ENCODE measurements around the gene MYH15.

The MYH15 gene

GRCh38 chr3:108403686-108404345 is 106.6 kb downstream of the MYH15 start:
- TF ChIP-seq POLR2AphosphoS5 (IDR thresholded peaks at IDR 0.05; ENCODE audit: borderline replicate concordance, low read depth, low read length) = no peak
- no peak for TF ChIP-seq FOXP2 (optimal IDR thresholded peaks at IDR 0.05; ENCODE audit: control extremely low read depth, extremely low read length, insufficient read depth)
- TF ChIP-seq EZH2 (IDR thresholded peaks at IDR 0.05) = no peak
- no peak overlapping the region for H3K4me3 ChIP-seq
- DNase-seq (ENCODE audit: low read depth, low spot score) = no peak
- no peak overlapping the region for H3K27ac ChIP-seq
- H3K9ac ChIP-seq (ENCODE audit: insufficient read length) = no peak overlapping the region
- no peaks in the 10 kb centered on the region for H3K36me3 ChIP-seq (ENCODE audit: insufficient read depth, low read length)
- no peaks in the 10 kb centered on the region for H3K9me3 ChIP-seq (ENCODE audit: low read depth, low read length)

GRCh38 chr3:108403198-108403597 is 107.2 kb downstream of the MYH15 start:
- H3K27ac ChIP-seq = no peak overlapping the region

GRCh38 chr3:108401836-108402235 is 108.6 kb downstream of the MYH15 start:
- no peak overlapping the region for H3K4me3 ChIP-seq
- DNase-seq (ENCODE audit: low read depth, low spot score) = no peak
- H3K9me3 ChIP-seq (ENCODE audit: low read depth, low read length) = no peaks in the 10 kb centered on the region
- no peak overlapping the region for H3K27ac ChIP-seq
- no peak overlapping the region for H3K9ac ChIP-seq (ENCODE audit: insufficient read length)
- no peaks in the 10 kb centered on the region for H3K36me3 ChIP-seq (ENCODE audit: insufficient read depth, low read length)
- TF ChIP-seq FOXP2 (optimal IDR thresholded peaks at IDR 0.05; ENCODE audit: control extremely low read depth, extremely low read length, insufficient read depth) = no peak
- no peak for TF ChIP-seq POLR2AphosphoS5 (IDR thresholded peaks at IDR 0.05; ENCODE audit: borderline replicate concordance, low read depth, low read length)
- no peak for TF ChIP-seq EZH2 (IDR thresholded peaks at IDR 0.05)

More at GRCh38 chr3:108403198-108403597, 107.2 kb downstream of the MYH15 start:
- H3K4me3 ChIP-seq = no peak overlapping the region
- no peaks in the 10 kb centered on the region for H3K36me3 ChIP-seq (ENCODE audit: insufficient read depth, low read length)
- no peak overlapping the region for H3K9ac ChIP-seq (ENCODE audit: insufficient read length)
- DNase-seq (ENCODE audit: low read depth, low spot score) = no peak
- H3K9me3 ChIP-seq (ENCODE audit: low read depth, low read length) = no peaks in the 10 kb centered on the region
- no peak for TF ChIP-seq FOXP2 (optimal IDR thresholded peaks at IDR 0.05; ENCODE audit: control extremely low read depth, extremely low read length, insufficient read depth)
- no peak for TF ChIP-seq EZH2 (IDR thresholded peaks at IDR 0.05)
- TF ChIP-seq POLR2AphosphoS5 (IDR thresholded peaks at IDR 0.05; ENCODE audit: borderline replicate concordance, low read depth, low read length) = no peak

GRCh38 chr3:108398510-108398909 is 111.9 kb downstream of the MYH15 start:
- Histone ChIP-seq H3K9ac (ENCODE audit: insufficient read length) (no peak overlapping the region), H3K27ac (no peak overlapping the region), H3K9me3 (ENCODE audit: low read depth, low read length) (no peaks in the 10 kb centered on the region), H3K36me3 (ENCODE audit: insufficient read depth, low read length) (no peaks in the 10 kb centered on the region), H3K4me3 (no peak overlapping the region)
- DNase-seq (ENCODE audit: low read depth, low spot score) = no peak
- no peak for TF ChIP-seq EZH2 (IDR thresholded peaks at IDR 0.05)
- TF ChIP-seq POLR2AphosphoS5 (IDR thresholded peaks at IDR 0.05; ENCODE audit: borderline replicate concordance, low read depth, low read length) = no peak
- no peak for TF ChIP-seq FOXP2 (optimal IDR thresholded peaks at IDR 0.05; ENCODE audit: control extremely low read depth, extremely low read length, insufficient read depth)

GRCh38 chr3:108396336-108396735 is 114.1 kb downstream of the MYH15 start:
- Histone ChIP-seq H3K4me3 (no peak overlapping the region), H3K9me3 (ENCODE audit: low read depth, low read length) (no peaks in the 10 kb centered on the region), H3K36me3 (ENCODE audit: insufficient read depth, low read length) (no peaks in the 10 kb centered on the region), H3K27ac (no peak overlapping the region), H3K9ac (ENCODE audit: insufficient read length) (no peak overlapping the region)
- TF ChIP-seq EZH2 (IDR thresholded peaks at IDR 0.05) (no peak), FOXP2 (optimal IDR thresholded peaks at IDR 0.05; ENCODE audit: control extremely low read depth, extremely low read length, insufficient read depth) (no peak), POLR2AphosphoS5 (IDR thresholded peaks at IDR 0.05; ENCODE audit: borderline replicate concordance, low read depth, low read length) (no peak)
- no peak for DNase-seq (ENCODE audit: low read depth, low spot score)

- no peak for DNase-seq (ENCODE audit: low read depth, low spot score)
- Histone ChIP-seq H3K4me3 (no peak overlapping the region), H3K36me3 (ENCODE audit: insufficient read depth, low read length) (no peaks in the 10 kb centered on the region), H3K27ac (no peak overlapping the region), H3K9me3 (ENCODE audit: low read depth, low read length) (no peaks in the 10 kb centered on the region), H3K9ac (ENCODE audit: insufficient read length) (no peak overlapping the region)
- TF ChIP-seq POLR2AphosphoS5 (IDR thresholded peaks at IDR 0.05; ENCODE audit: borderline replicate concordance, low read depth, low read length) (no peak), EZH2 (IDR thresholded peaks at IDR 0.05) (no peak), FOXP2 (optimal IDR thresholded peaks at IDR 0.05; ENCODE audit: control extremely low read depth, extremely low read length, insufficient read depth) (no peak)
Measured at GRCh38 chr3:108394563-108394962, 115.8 kb downstream of the MYH15 start.

GRCh38 chr3:108394016-108394415 is 116.4 kb downstream of the MYH15 start:
- Histone ChIP-seq H3K27ac (no peak overlapping the region), H3K9me3 (ENCODE audit: low read depth, low read length) (no peaks in the 10 kb centered on the region), H3K9ac (ENCODE audit: insufficient read length) (no peak overlapping the region), H3K4me3 (no peak overlapping the region), H3K36me3 (ENCODE audit: insufficient read depth, low read length) (no peaks in the 10 kb centered on the region)
- DNase-seq (ENCODE audit: low read depth, low spot score) = no peak
- TF ChIP-seq EZH2 (IDR thresholded peaks at IDR 0.05) (no peak), FOXP2 (optimal IDR thresholded peaks at IDR 0.05; ENCODE audit: control extremely low read depth, extremely low read length, insufficient read depth) (no peak), POLR2AphosphoS5 (IDR thresholded peaks at IDR 0.05; ENCODE audit: borderline replicate concordance, low read depth, low read length) (no peak)

- H3K27ac ChIP-seq = no peak overlapping the region
- TF ChIP-seq EZH2 (IDR thresholded peaks at IDR 0.05) (no peak), POLR2AphosphoS5 (IDR thresholded peaks at IDR 0.05; ENCODE audit: borderline replicate concordance, low read depth, low read length) (no peak), FOXP2 (optimal IDR thresholded peaks at IDR 0.05; ENCODE audit: control extremely low read depth, extremely low read length, insufficient read depth) (no peak)
- H3K9ac ChIP-seq (ENCODE audit: insufficient read length) = no peak overlapping the region
- DNase-seq (ENCODE audit: low read depth, low spot score) = no peak
- no peaks in the 10 kb centered on the region for H3K36me3 ChIP-seq (ENCODE audit: insufficient read depth, low read length)
- no peaks in the 10 kb centered on the region for H3K9me3 ChIP-seq (ENCODE audit: low read depth, low read length)
- H3K4me3 ChIP-seq = no peak overlapping the region
Measured at GRCh38 chr3:108393128-108393900, 117.1 kb downstream of the MYH15 start.

Measured in SK-N-MC (cell line).